SK-N-SH (cell line): ENCODE results near the gene LRP1. TPM values are rescaled to one million over a fixed set of nuclear protein-coding genes. Genes with fewer than 3 reads are reported as not detected.
A peak's percentile ranks its signal among the peaks of the same experiment; 100 is the strongest.

Experiments
- CTCF ChIA-PET: fragments of 300-600, 350-600 bp; formaldehyde crosslinking; extraction: SDS; loops from one replicate; lab custom pipeline; 2021; lab: Yijun Ruan, JAX
- POLR2A ChIA-PET: fragments of 350-600 bp; sonication (Branson Sonifier 250); formaldehyde crosslinking; extraction: SDS; loops from one replicate; lab custom pipeline; 2020; ENCODE audit warnings: antibody characterized with exemption, inconsistent platforms; lab: Yijun Ruan, JAX
- DNase-seq: peaks from one replicate; pipeline ENCODE4 v3.0.0; 2012
- H2AFZ ChIP-seq: fragments of 200-600 bp; sonication (generic); 2 replicates; pipeline ENCODE4 v1.8.1; 2016; ENCODE audit warnings: antibody characterized with exemption, mild to moderate bottlenecking, low read depth
- H3F3A ChIP-seq: fragments of 200-600 bp; sonication (generic); replicated peaks from 2 replicates; pipeline ENCODE3; 2016; ENCODE audit warnings: antibody characterized with exemption, mild to moderate bottlenecking; ENCODE audit not compliant: insufficient read depth
- H3K27ac ChIP-seq, 2 experiments: fragments of 200-500 bp in 1 of 2; fragments of 200-600 bp in 1 of 2; sonication (Bioruptor generic) in 1 of 2; sonication (generic), shearing (Covaris generic) in 1 of 2; 2 replicates each; pipeline versions ENCODE4 v1.5.1 to v1.6.1; 2014 to 2016; ENCODE audit warnings: low read depth in 2 of 2, inconsistent platforms in 1 of 2, low read length in 1 of 2, mild to moderate bottlenecking in 1 of 2, mixed read lengths in 1 of 2
- H3K27me3 ChIP-seq: fragments of 200-600 bp; sonication (generic), shearing (Covaris generic); 2 replicates; pipeline ENCODE4 v1.6.1; 2016; ENCODE audit warnings: mixed run types; ENCODE audit not compliant: insufficient read depth
- H3K36me3 ChIP-seq, 2 experiments: fragments of 200-500 bp in 1 of 2; fragments of 200-600 bp in 1 of 2; sonication (Bioruptor generic) in 1 of 2; sonication (generic) in 1 of 2; replicated peaks in 1 of 2; 2 replicates each; pipeline versions ENCODE3 to v1.5.1; 2014 to 2016; ENCODE audit warnings: low read length in 1 of 2, mild to moderate bottlenecking in 1 of 2; ENCODE audit not compliant: insufficient read depth in 2 of 2, control insufficient read depth in 1 of 2
- H3K4me1 ChIP-seq, 2 experiments: fragments of 200-500 bp in 1 of 2; fragments of 200-600 bp in 1 of 2; sonication (Bioruptor generic) in 1 of 2; sonication (generic), shearing (Covaris generic) in 1 of 2; 2 replicates each; pipeline versions ENCODE4 v1.5.1 to v1.6.1; 2014 to 2016; ENCODE audit warnings: low read depth in 1 of 2, low read length in 1 of 2, mixed run types in 1 of 2; ENCODE audit not compliant: insufficient read depth in 2 of 2, control insufficient read depth in 1 of 2
- H3K4me2 ChIP-seq: fragments of 200-600 bp; sonication (generic), shearing (Covaris generic); 2 replicates; pipeline ENCODE4 v1.6.1; 2017; ENCODE audit warnings: mixed run types
- H3K4me3 ChIP-seq, 2 experiments: fragments of 200-500 bp in 1 of 2; fragments of 200-600 bp in 1 of 2; sonication (Bioruptor generic) in 1 of 2; sonication (generic), shearing (Covaris generic) in 1 of 2; 2 replicates each; pipeline versions ENCODE4 v1.5.1 to v1.8.1; 2014 to 2016; ENCODE audit warnings: low read depth in 2 of 2, inconsistent platforms in 1 of 2, low read length in 1 of 2, mild to moderate bottlenecking in 1 of 2, mixed read lengths in 1 of 2, moderate library complexity in 1 of 2
- H3K79me2 ChIP-seq: fragments of 200-600 bp; sonication (generic); 2 replicates; pipeline ENCODE4 v1.8.1; 2017; ENCODE audit warnings: mild to moderate bottlenecking; ENCODE audit not compliant: insufficient read depth
- H3K9ac ChIP-seq: fragments of 200-600 bp; sonication (generic); 2 replicates; pipeline ENCODE4 v1.6.1; 2017; ENCODE audit warnings: mixed run types
- H3K9me2 ChIP-seq: fragments of 200-600 bp; sonication (generic); 2 replicates; pipeline ENCODE4 v1.6.1; 2017; ENCODE audit warnings: mixed run types
- H3K9me3 ChIP-seq: fragments of 200-600 bp; sonication (generic); 2 replicates; pipeline ENCODE4 v1.6.1; 2017; ENCODE audit warnings: mixed run types, mild to moderate bottlenecking, moderate library complexity
- H4K20me1 ChIP-seq: fragments of 200-600 bp; sonication (generic); 2 replicates; pipeline ENCODE4 v1.6.1; 2017; ENCODE audit warnings: mild to moderate bottlenecking, mixed run types; ENCODE audit not compliant: insufficient read depth
- EP300 ChIP-seq, 2 experiments: IDR thresholded peaks; 2 replicates each; pipeline versions ENCODE4 v1.4.0 to v1.6.1; 2012; ENCODE audit warnings: borderline replicate concordance in 1 of 2, low read depth in 1 of 2, low read length in 1 of 2
- EZH2phosphoT487 ChIP-seq: fragments of 200-600 bp; sonication (generic); IDR thresholded peaks from 2 replicates; pipeline ENCODE4 v1.6.1; 2017; ENCODE audit warnings: low read depth, mixed run types, mild to moderate bottlenecking, antibody characterized with exemption, moderate library complexity, borderline replicate concordance
- FOSL2 ChIP-seq: IDR thresholded peaks from 2 replicates; pipeline ENCODE4 v1.4.0; 2012; ENCODE audit warnings: low read depth, mild to moderate bottlenecking, moderate library complexity, borderline replicate concordance
- FOXM1 ChIP-seq: IDR thresholded peaks from 2 replicates; pipeline ENCODE4 v1.4.0; 2012; ENCODE audit warnings: low read depth, mild to moderate bottlenecking
- GATA2 ChIP-seq: sonication (generic); formaldehyde crosslinking; IDR thresholded peaks from 2 replicates; pipeline ENCODE4 v1.5.0; 2020; ENCODE audit warnings: mild to moderate bottlenecking, missing genetic modification reagents
- IRF3 ChIP-seq: fragments of 150-350 bp; IDR thresholded peaks from 2 replicates; pipeline ENCODE4 v1.6.1; 2016; ENCODE audit warnings: mild to moderate bottlenecking, low read depth, low read length
- MAX ChIP-seq: IDR thresholded peaks from 2 replicates; pipeline ENCODE4 v1.4.0; 2012; ENCODE audit warnings: low read depth
- MEF2A ChIP-seq: IDR thresholded peaks from 2 replicates; pipeline ENCODE4 v1.4.0; 2012; ENCODE audit warnings: low read depth, borderline replicate concordance
- MXI1 ChIP-seq: IDR thresholded peaks from 2 replicates; pipeline ENCODE4 v1.6.1; 2012; ENCODE audit warnings: mild to moderate bottlenecking, low read depth, low read length, improper control_type of control experiment
- NFIC ChIP-seq: IDR thresholded peaks from 2 replicates; pipeline ENCODE4 v1.4.0; 2012; ENCODE audit warnings: borderline replicate concordance
- PBX3 ChIP-seq: IDR thresholded peaks from 2 replicates; pipeline ENCODE4; 2012
- RAD21 ChIP-seq: IDR thresholded peaks from 2 replicates; pipeline ENCODE4 v1.6.1; 2012; ENCODE audit warnings: mild to moderate bottlenecking, low read length
- RCOR1 ChIP-seq: fragments of 150-350 bp; IDR thresholded peaks from 2 replicates; pipeline ENCODE4 v1.6.1; 2017; ENCODE audit warnings: antibody characterized with exemption, low read length
- REST ChIP-seq: IDR thresholded peaks from 2 replicates; pipeline ENCODE4 v1.6.1; 2012; ENCODE audit warnings: mild to moderate bottlenecking, low read depth, low read length, moderate library complexity
- RFX5 ChIP-seq: IDR thresholded peaks from 2 replicates; pipeline ENCODE4 v1.6.1; 2012; ENCODE audit warnings: mild to moderate bottlenecking, improper control_type of control experiment, low read length
- SMC3 ChIP-seq: IDR thresholded peaks from 2 replicates; pipeline ENCODE4 v1.6.1; 2012; ENCODE audit warnings: low read depth, low read length, improper control_type of control experiment
- TCF12 ChIP-seq: IDR thresholded peaks from 2 replicates; pipeline ENCODE4 v1.4.0; 2012
- USF2 ChIP-seq: fragments of 150-350 bp; IDR thresholded peaks from 2 replicates; pipeline ENCODE4 v1.6.1; 2017; ENCODE audit warnings: antibody characterized with exemption, low read length, low read depth, borderline replicate concordance
- YY1 ChIP-seq: IDR thresholded peaks from 2 replicates; pipeline ENCODE4 v1.4.0; 2012; ENCODE audit warnings: low read depth, mild to moderate bottlenecking
- WGBS: methylation state at CpG from one replicate; pipeline ENCODE4 v1.1.6; 2017; ENCODE audit warnings: low lambda C conversion rate; 5-methylcytosine and 5-hydroxymethylcytosine counted together
- polyA plus RNA-seq, 3 experiments: library from polyadenylated mRNA; depleted of rRNA; stranded (reverse); fragments of >200 nt; gene quantifications; 2 replicates each; pipeline ENCODE4 v1.2.3, GENCODE V29; 2012

Gene LRP1
- polyA plus RNA-seq, 1 of the 3 experiments (the other 2 are of a cell fraction), result 55.0 TPM

GRCh38 chr12:57240926-57241401, 112.7 kb downstream of the LRP1 start:
- ChIA-PET POLR2A (interaction anchor here (1.3 to 5.6 kb wide), 5 partner anchors 11 to 129 kb away, joined by 4 to 43 read pairs (median 7); partner anchors contain the start of genes LRP1 and SHMT2), CTCF (interaction anchor here (0.9 to 31.5 kb wide), 17 partner anchors 12 to 230 kb away, joined by 3 to 937 read pairs (median 5); partner anchors contain the start of genes GLI1, INHBE, LRP1 and LRP1-AS)
- H3K4me3 ChIP-seq, result peak overlapping the region; percentile 58 to 72
- no peaks in the 10 kb centered on the region for H3K9me2 ChIP-seq
- H3K27ac ChIP-seq, result no peak overlapping the region
- no peaks in the 10 kb centered on the region for H3K36me3 ChIP-seq
- H3F3A ChIP-seq, result peaks cover 17% of the 10 kb centered on the region
- TF ChIP-seq NFIC (no peak), MAX (no peak), MXI1 (no peak), SMC3 (no peak), RCOR1 (no peak), EZH2phosphoT487 (no peak), MEF2A (no peak), FOXM1 (no peak), YY1 (no peak), USF2 (no peak), TCF12 (no peak), PBX3 (no peak), FOSL2 (no peak), EP300 (IDR thresholded peaks at IDR 0.05; ENCODE audit: borderline replicate concordance in 1 of 2, low read depth in 1 of 2, low read length in 1 of 2) (no peak), REST (no peak), RAD21 (no peak), GATA2 (no peak), IRF3 (no peak), RFX5 (no peak)
- peaks cover 19% of the 10 kb centered on the region; the same call in 1 of the 2 replicates for H3K27me3 ChIP-seq
- peaks cover 23 to 46% of the 10 kb centered on the region in 2 experiments; a peak in 2 of 4 replicates for H3K4me1 ChIP-seq
- H3K9me3 ChIP-seq, result no peaks in the 10 kb centered on the region
- 12% methylated on average over 5 of the region's 19 CpGs for WGBS
- peak overlapping the region; percentile 71; the same call in 1 of the 2 replicates for H2AFZ ChIP-seq
- H3K79me2 ChIP-seq, result no peaks in the 10 kb centered on the region
- H3K9ac ChIP-seq, result no peak overlapping the region
- peak; percentile 63 for DNase-seq
- H4K20me1 ChIP-seq, result no peaks in the 10 kb centered on the region
- H3K4me2 ChIP-seq, result peak overlapping the region; percentile 96
